ENCODE results near the gene CEP57. TPM values are rescaled to one million over a fixed set of nuclear protein-coding genes. Genes with fewer than 3 reads are reported as not detected.
A peak's percentile ranks its signal among the peaks of the same experiment; 100 is the strongest.

CEP57 gene
- total and polyA plus RNA-seq, 2 of the 4 experiments (the other 2 are of a cell fraction), result 14.5 to 30.5 TPM

- Histone ChIP-seq H3K4me3 (ENCODE audit: insufficient read depth, low read depth, low read length) (no peak overlapping the region), H2AK9ac (replicated peaks; ENCODE audit: low read depth, low read length, poor library complexity) (no peak overlapping the region), H3K4ac (ENCODE audit: low read depth, low read length) (no peak overlapping the region), H3K14ac (replicated peaks; ENCODE audit: low read depth, low read length) (no peak overlapping the region), H2BK120ac (ENCODE audit: low read depth, low read length) (no peak overlapping the region), H3K36me3 (ENCODE audit: control insufficient read depth, insufficient read depth, low read length) (peaks cover 5% of the 10 kb centered on the region), H4K91ac (ENCODE audit: insufficient read depth, low read depth, low read length) (no peak overlapping the region), H3K9ac (ENCODE audit: low read depth, low read length) (no peak overlapping the region), H2BK15ac (ENCODE audit: low read depth, low read length) (no peak overlapping the region), H3K56ac (ENCODE audit: extremely low read depth, insufficient read depth, low read length) (no peak overlapping the region), H2AFZ (replicated peaks; ENCODE audit: low read length, poor library complexity) (no peak overlapping the region), H4K8ac (ENCODE audit: low read depth in 2 of 2, low read length in 2 of 2) (no peak overlapping the region), H4K5ac (ENCODE audit: low read depth, low read length) (no peak overlapping the region), H3K4me1 (ENCODE audit: control insufficient read depth, insufficient read depth, low read length) (no peaks in the 10 kb centered on the region; the same call in 1 of the 2 replicates), H3K9me1 (ENCODE audit: insufficient read depth, low read length) (no peaks in the 10 kb centered on the region), H3K23ac (ENCODE audit: low read depth, low read length) (no peak overlapping the region), H3K79me1 (ENCODE audit: low read depth in 1 of 2, low read length in 2 of 2) (peaks cover 3% of the 10 kb centered on the region in 2 experiments; a peak in 3 of 4 replicates), H3K27ac (ENCODE audit: insufficient read depth, low read length) (no peak overlapping the region), H3K4me2 (ENCODE audit: low read depth, low read length) (no peak overlapping the region), H2BK5ac (ENCODE audit: low read depth, low read length, poor library complexity, severe bottlenecking) (peak overlapping the region; percentile 3), H2AK5ac (ENCODE audit: low read depth, low read length) (no peak overlapping the region), H4K20me1 (ENCODE audit: insufficient read depth, low read length) (no peaks in the 10 kb centered on the region; the same call in 1 of the 2 replicates), H3K9me3 (ENCODE audit: control insufficient read depth, insufficient read depth, low read length) (no peaks in the 10 kb centered on the region), H3K18ac (ENCODE audit: low read depth, low read length) (no peak overlapping the region), H3K27me3 (ENCODE audit: control insufficient read depth, insufficient read depth, low read length) (no peaks in the 10 kb centered on the region), H2BK20ac (ENCODE audit: low read depth, low read length) (no peak overlapping the region)
- in situ Hi-C loops (cut with MboI; ENCODE audit: low sequenced_read_pairs) (no loop called here), dilution Hi-C loops (cut with HindIII; ENCODE audit: low sequenced_read_pairs, unreplicated experiment) (no loop called here), intact Hi-C loops (cut with micrococcal nuclease) (no loop called here)
- ChIA-PET CTCF (interaction anchor here (0.6 to 1.1 kb wide), 2 partner anchors 14 to 1004 kb away, joined by 3 read pairs; no protein-coding TSS in a partner anchor), POLR2A (ENCODE audit: unreplicated experiment) (no interaction called here)
- peak; percentile 40; the same call in 1 of the 2 replicates for TF ChIP-seq FOS (IDR thresholded peaks at IDR 0.05; ENCODE audit: low read depth, low read length)
- no peak for TF ChIP-seq USF2 (IDR thresholded peaks at IDR 0.05; ENCODE audit: low read depth, low read length)
- WGBS, 2 experiments (ENCODE audit: extremely low coverage in 2 of 2, insufficient read length in 1 of 2), result no CpG with 5 or more reads among the region's 2 CpGs
- no TSS peak for BruUV-seq (replicated peaks)
- ATAC-seq (ENCODE audit: low read depth) (peak; percentile 93), DNase-seq (peak; percentile 77)
Observed at GRCh38 chr11:95821640-95822039, 31.3 kb downstream of the CEP57 start.

Measured in IMR-90 (cell line).